Endodermal cell (in vitro differentiated cells): Measurements from ENCODE around the gene TLCD3B. TPM values are rescaled to one million over a fixed set of nuclear protein-coding genes. Genes with fewer than 3 reads are reported as not detected.

Source experiments
- DNase-seq: peaks from one replicate; pipeline ENCODE4 v3.0.0-alpha.2; 2017
- H3K27ac ChIP-seq: 2 replicates; pipeline ENCODE4 v1.5.1; 2013; ENCODE audit warnings: mild to moderate bottlenecking, low read depth, low read length, moderate library complexity
- H3K27me3 ChIP-seq: 2 replicates; pipeline ENCODE4 v1.6.1; 2013; ENCODE audit warnings: mild to moderate bottlenecking, low read length, moderate library complexity; ENCODE audit not compliant: insufficient read depth, control insufficient read depth, poor library complexity, severe bottlenecking
- H3K36me3 ChIP-seq: 2 replicates; pipeline ENCODE4 v1.7.0; 2013; ENCODE audit warnings: mild to moderate bottlenecking, low read length, moderate library complexity; ENCODE audit not compliant: control insufficient read depth, insufficient read depth
- H3K4me1 ChIP-seq: one replicate; pipeline ENCODE4 v1.7.0; 2013; ENCODE audit warnings: low read length; ENCODE audit not compliant: control insufficient read depth, insufficient read depth
- H3K4me3 ChIP-seq: 2 replicates; pipeline ENCODE4 v1.5.1; 2013; ENCODE audit warnings: mild to moderate bottlenecking, low read length, moderate library complexity
- H3K9ac ChIP-seq: 2 replicates; pipeline ENCODE4 v1.6.1; 2013; ENCODE audit warnings: mild to moderate bottlenecking, low read length, moderate library complexity; ENCODE audit not compliant: poor library complexity, severe bottlenecking; ENCODE audit errors: extremely low read depth
- H3K9me3 ChIP-seq: 2 replicates; pipeline ENCODE4 v1.6.1; 2013; ENCODE audit warnings: mild to moderate bottlenecking, low read length, moderate library complexity; ENCODE audit not compliant: control insufficient read depth
- H3K27ac Mint-ChIP-seq: 2 replicates; pipeline ENCODE4 v1.8.0; 2020; ENCODE audit warnings: mixed read lengths
- H3K27me3 Mint-ChIP-seq: 2 replicates; pipeline ENCODE4 v1.8.0; 2021; ENCODE audit warnings: mild to moderate bottlenecking, mixed read lengths; ENCODE audit not compliant: insufficient read depth
- H3K36me3 Mint-ChIP-seq: 2 replicates; pipeline ENCODE4 v1.8.0; 2020; ENCODE audit warnings: low read depth, mixed read lengths
- H3K4me1 Mint-ChIP-seq: 2 replicates; pipeline ENCODE4 v1.8.0; 2020; ENCODE audit warnings: mixed read lengths
- H3K4me3 Mint-ChIP-seq: 2 replicates; pipeline ENCODE4 v1.8.0; 2020; ENCODE audit warnings: mild to moderate bottlenecking, moderate library complexity, mixed read lengths
- H3K9me3 Mint-ChIP-seq: 2 replicates; pipeline ENCODE4 v1.8.0; 2020; ENCODE audit warnings: mild to moderate bottlenecking, mixed read lengths
- CTCF ChIP-seq: fragments of 200-600 bp; sonication (generic); conservative IDR thresholded peaks from 2 replicates; pipeline ENCODE4 v1.5.0; 2021; ENCODE audit warnings: antibody characterized with exemption, mild to moderate bottlenecking
- WGBS, 2 experiments: methylation state at CpG; one replicate each; pipeline versions ENCODE4 v1.1.5 to v1.1.7; 2013; ENCODE audit warnings: missing lambda C conversion rate in 2 of 2, mixed read lengths in 1 of 2; ENCODE audit not compliant: insufficient coverage in 1 of 2, insufficient read length in 1 of 2; 5-methylcytosine and 5-hydroxymethylcytosine counted together
- long read RNA-seq, 4 experiments: library from polyadenylated mRNA in 2 of 4; library from RNA in 1 of 4; library from capped mRNA in 1 of 4; stranded (forward) in 3 of 4; unstranded in 1 of 4; transcript quantifications; one replicate each; pipeline ENCODE4 v2.0.0, GENCODE V29; 2020 to 2021; ENCODE audit warnings: inconsistent platforms in 1 of 4
- polyA plus RNA-seq, 2 experiments: library from polyadenylated mRNA; stranded (reverse); fragments of 50-300 nt; gene quantifications; one replicate each; pipeline ENCODE4 v1.2.3, GENCODE V29; 2013
- total RNA-seq, 2 donors: library from RNA; stranded (reverse); fragmentation: NEBNext Ultra II Directional in 1 of 2; extraction: Animal tissue kit (Norgen Biotek cat#: 25700) in 1 of 2; gene quantifications; 2 replicates in 1 of 2; 3 replicates in 1 of 2; pipeline ENCODE4 v1.2.1, GENCODE V29; 2021

TLCD3B gene
- total RNA-seq = 1 to 10 TPM; 3.3 to 3.5 TPM
- polyA plus RNA-seq (2013, experiment 1 of 2) = 18.2 TPM
- polyA plus RNA-seq (2013, experiment 2 of 2) = 15.3 TPM
- long read RNA-seq, experiment 1, partial matches to known transcripts = 1 of 2 reads
- long read RNA-seq, experiment 1, other reads (novel, unspliced or antisense) = 0 of 2 reads
- long read RNA-seq, experiment 2, partial matches to known transcripts = 1 of 2 reads
- long read RNA-seq, experiment 2, other reads (novel, unspliced or antisense) = 0 of 2 reads
- long read RNA-seq, experiment 3, partial matches to known transcripts = 1 of 1 reads
- long read RNA-seq, experiment 3, other reads (novel, unspliced or antisense) = 0 of 1 reads
- long read RNA-seq, experiment 4, partial matches to known transcripts = 0 of 2 reads
- long read RNA-seq, experiment 4, other reads (novel, unspliced or antisense) = 0 of 2 reads

DNA sequence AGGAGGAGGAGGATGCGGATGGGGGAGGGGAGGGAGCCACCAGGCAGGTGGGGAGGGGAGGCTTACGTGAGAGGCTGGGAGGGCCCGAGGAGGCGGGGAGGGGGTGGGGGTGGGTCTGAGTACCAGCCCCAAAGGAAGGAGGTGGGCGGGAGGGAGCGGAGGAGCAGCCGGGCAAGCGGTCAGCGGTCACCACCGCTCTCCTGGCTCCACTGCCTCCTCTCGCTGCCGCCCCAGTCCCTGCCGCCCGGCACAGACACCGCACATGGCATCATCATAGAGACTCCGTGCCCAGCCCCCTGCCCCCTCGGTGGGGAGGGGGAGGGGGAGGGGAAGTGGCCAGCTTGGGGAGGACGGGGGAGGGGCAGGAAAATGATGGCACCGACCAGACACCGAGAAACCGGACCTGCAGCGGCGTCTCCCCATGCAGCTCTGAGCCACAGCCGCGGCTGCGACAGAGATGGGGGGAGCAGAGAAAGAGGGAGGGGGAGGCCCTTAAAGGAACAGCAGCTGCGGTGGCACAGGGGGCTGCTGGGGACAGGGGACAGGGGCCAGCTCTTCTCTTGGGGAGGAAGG is at the start of gene TLCD3B:
TLCD3B (minus strand) TSS at position 431 of the 573 bp plus-strand sequence. CDS start 744 bp downstream, outside the sequence.
- WGBS, 2 experiments = 2% methylated on average over 25 of the region's 27 CpGs; no CpG with 5 or more reads in 1 of the 2 experiments

GRCh38 chr16:30079480-30079879 is 48.4 kb upstream of the TLCD3B start:
- no peak for DNase-seq
- peaks cover 67% of the 10 kb centered on the region for H3K36me3 ChIP-seq
- Mint-ChIP-seq H3K4me1 (peaks cover 9% of the 10 kb centered on the region), H3K36me3 (peaks cover 64% of the 10 kb centered on the region), H3K9me3 (no peaks in the 10 kb centered on the region), H3K27me3 (no peaks in the 10 kb centered on the region), H3K4me3 (no peak overlapping the region), H3K27ac (no peak overlapping the region)
- H3K4me1 ChIP-seq = peaks cover 3% of the 10 kb centered on the region
- no peaks in the 10 kb centered on the region for H3K9me3 ChIP-seq
- H3K9ac ChIP-seq = no peak overlapping the region
- H3K4me3 ChIP-seq = no peak overlapping the region
- 94 to 95% methylated on average over 5 to 7 of the region's 7 CpGs for WGBS, 2 experiments
- TF ChIP-seq CTCF = no peak
- no peaks in the 10 kb centered on the region for H3K27me3 ChIP-seq
- no peak overlapping the region for H3K27ac ChIP-seq

More for the DNA sequence above, at the start of gene TLCD3B:
- Mint-ChIP-seq H3K4me3 (peak within 1 kb of the TSS; percentile 47), H3K4me1 (peaks cover 2% of the 10 kb centered on the region), H3K36me3 (no peaks in the 10 kb centered on the region), H3K27me3 (peaks cover 65% of the 10 kb centered on the region), H3K27ac (no peak within 1 kb of the TSS), H3K9me3 (no peaks in the 10 kb centered on the region)
- no peak within 1 kb of the TSS for H3K9ac ChIP-seq
- no peaks in the 10 kb centered on the region for H3K36me3 ChIP-seq
- TF ChIP-seq CTCF = no peak
- peak; percentile 81 for DNase-seq
- H3K4me3 ChIP-seq = peak within 1 kb of the TSS; percentile 45
- no peak within 1 kb of the TSS for H3K27ac ChIP-seq
- no peaks in the 10 kb centered on the region for H3K9me3 ChIP-seq
- peaks cover 35% of the 10 kb centered on the region for H3K27me3 ChIP-seq
- H3K4me1 ChIP-seq = no peaks in the 10 kb centered on the region

GRCh38 chr16:30078744-30079143 is 47.7 kb upstream of the TLCD3B start:
- Mint-ChIP-seq H3K36me3 (peaks cover 59% of the 10 kb centered on the region), H3K9me3 (no peaks in the 10 kb centered on the region), H3K27ac (no peak overlapping the region), H3K27me3 (no peaks in the 10 kb centered on the region), H3K4me3 (no peak overlapping the region), H3K4me1 (peaks cover 9% of the 10 kb centered on the region)
- Histone ChIP-seq H3K9me3 (no peaks in the 10 kb centered on the region), H3K9ac (no peak overlapping the region), H3K27ac (no peak overlapping the region), H3K4me3 (no peak overlapping the region), H3K4me1 (peaks cover 3% of the 10 kb centered on the region), H3K27me3 (no peaks in the 10 kb centered on the region), H3K36me3 (peaks cover 61% of the 10 kb centered on the region)
- 93 to 98% methylated on average over 7 of the region's 7 CpGs for WGBS, 2 experiments
- no peak for TF ChIP-seq CTCF
- DNase-seq = no peak
